NCI-H345 treated with DMSO at 0.1 percent for 48 hours (cell line): ENCODE data around the gene ATP1B1.

Experiments
- DNase-seq: peaks from one replicate; lab custom pipeline; 2025; ENCODE audit not compliant: unreplicated experiment; lab: John Stamatoyannopoulos, UW

The ATP1B1 gene

GRCh38 chr1:169106095-169106920 is at the start of gene ATP1B1:
Gene ATP1B1 (plus strand): TSS chr1:169106690. CDS start chr1:169106830, 140 bp downstream.
- peak; percentile 87 for DNase-seq

GRCh38 chr1:169059421-169059820 is 47.1 kb upstream of the ATP1B1 start:
- no peak for DNase-seq

GRCh38 chr1:169060043-169060722 is 46.3 kb upstream of the ATP1B1 start:
- no peak for DNase-seq

- DNase-seq = no peak
Measured at GRCh38 chr1:169060919-169061639, 45.4 kb upstream of the ATP1B1 start.

DNA sequence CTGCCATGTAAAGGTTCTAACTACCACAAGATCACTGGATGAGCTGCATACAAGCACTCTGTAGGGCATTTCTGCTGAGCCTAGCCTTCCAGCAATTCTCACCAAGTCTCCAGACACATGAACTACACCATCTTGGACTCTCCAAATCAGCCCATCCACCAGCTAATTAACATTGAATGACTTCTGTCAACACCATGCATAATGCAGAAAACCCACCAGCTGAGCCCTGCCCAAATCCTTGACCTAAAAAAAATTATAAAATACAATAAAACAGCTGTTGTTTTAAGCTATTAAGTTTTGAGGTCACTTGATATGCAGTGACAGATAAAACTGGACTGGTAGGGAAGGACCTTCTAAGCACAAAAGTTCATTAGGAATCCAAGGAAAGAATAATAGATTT is 44.3 kb upstream of the ATP1B1 start:
- DNase-seq = no peak

DNA sequence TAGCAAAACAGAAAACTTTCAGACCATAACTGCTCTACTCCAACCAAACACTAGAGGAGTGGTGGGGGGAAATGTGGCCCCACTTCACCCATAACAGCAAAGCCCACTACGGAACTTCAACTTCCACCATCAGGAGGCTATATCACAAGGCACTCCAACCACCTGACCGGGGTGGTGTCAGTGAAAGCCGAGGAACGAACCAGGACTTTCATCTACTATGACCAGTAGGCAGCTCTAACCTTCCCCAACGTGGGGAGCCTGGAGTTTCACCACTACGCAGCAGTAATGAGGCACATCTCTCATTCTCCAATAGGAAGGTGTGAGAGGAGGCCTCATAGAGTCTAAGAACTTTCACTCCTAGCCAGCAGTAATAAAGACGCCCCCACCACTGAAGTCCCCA is 42.4 kb upstream of the ATP1B1 start:
- DNase-seq = no peak

DNA sequence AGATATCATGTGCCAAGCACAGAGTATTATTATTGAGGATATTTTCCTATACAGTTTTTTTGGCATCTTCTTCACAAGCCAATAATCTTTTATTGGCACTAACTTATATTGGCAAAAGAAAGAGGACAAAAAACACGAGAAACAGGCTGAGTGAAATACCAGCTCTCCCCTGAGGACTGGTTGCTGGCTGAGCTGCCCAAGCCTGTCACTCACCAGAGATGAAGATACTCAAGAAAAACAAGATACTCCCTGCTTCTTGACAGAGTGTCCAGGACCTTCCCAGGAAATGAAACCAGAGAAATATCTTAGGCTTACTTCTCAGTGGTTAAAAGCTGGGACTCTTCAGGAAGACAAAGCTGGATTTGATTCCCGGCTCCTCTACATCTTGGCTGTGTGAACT is 35.9 kb upstream of the ATP1B1 start:
- DNase-seq = no peak

DNA sequence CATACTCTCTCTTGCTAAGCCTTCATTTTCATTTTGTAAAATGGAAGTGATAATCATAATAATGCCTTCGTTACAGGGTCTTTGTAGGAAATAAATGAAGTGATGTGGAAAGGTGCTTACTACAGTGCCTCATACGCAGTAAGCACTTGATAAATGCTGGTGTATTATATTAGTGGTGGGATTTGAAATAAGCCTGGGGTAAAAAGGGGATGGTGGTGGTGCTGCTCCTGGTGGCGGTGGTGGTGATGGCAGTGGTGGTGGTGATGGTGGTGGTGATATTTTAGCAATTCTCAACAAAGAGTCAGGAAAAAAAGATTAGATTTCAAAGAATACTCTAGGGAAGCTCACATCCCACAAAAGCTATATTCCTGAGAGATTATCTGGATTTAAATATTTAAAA is 35.5 kb upstream of the ATP1B1 start:
- DNase-seq = no peak

GRCh38 chr1:169072945-169073725 is 33.4 kb upstream of the ATP1B1 start:
- DNase-seq = no peak

- no peak for DNase-seq
Measured at GRCh38 chr1:169078163-169078883, 28.2 kb upstream of the ATP1B1 start.

- no peak for DNase-seq
Measured at GRCh38 chr1:169081503-169082123, 24.9 kb upstream of the ATP1B1 start.

GRCh38 chr1:169085911-169086310 is 20.6 kb upstream of the ATP1B1 start:
- DNase-seq = no peak

DNA sequence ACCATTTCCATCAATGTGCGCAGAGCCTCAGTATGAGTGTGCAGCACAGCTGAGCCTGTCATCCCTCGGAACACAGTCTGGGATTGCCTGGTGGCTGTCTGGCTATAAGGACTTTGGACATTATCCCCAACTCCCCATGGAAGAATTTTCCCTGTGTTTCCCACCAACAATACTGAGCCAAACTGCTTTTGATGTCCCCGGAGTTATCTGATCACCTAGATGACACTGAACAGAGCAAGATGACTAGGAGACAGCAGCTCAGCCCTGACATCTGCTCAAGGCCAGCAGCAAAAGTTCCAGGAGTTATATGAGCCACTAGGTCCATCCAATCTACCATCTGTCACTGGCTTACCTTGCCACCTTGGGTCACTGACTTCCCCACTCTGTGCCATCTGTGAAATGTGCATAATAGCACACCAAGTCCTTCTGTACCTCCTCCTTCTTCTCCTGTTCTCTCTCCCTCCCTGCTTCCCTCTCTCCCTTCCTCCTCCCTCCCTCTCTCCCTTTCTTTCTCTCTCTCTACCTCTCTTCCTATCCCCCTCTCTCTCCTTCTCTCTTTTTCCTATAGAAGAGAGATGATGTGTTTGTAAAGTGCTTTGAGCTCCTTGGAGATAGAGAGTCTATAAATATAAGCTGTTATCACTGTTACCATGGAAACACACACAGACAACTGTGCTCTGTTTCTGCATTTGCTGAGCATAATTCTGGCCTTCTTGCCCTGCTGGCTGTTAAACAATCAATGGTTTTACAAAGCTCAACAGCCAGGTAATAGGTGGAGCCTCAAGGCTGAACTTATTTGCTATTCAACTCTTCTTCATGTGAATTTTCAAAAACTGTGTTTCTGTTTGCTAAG is 19.7 kb upstream of the ATP1B1 start:
- no peak for DNase-seq

DNA sequence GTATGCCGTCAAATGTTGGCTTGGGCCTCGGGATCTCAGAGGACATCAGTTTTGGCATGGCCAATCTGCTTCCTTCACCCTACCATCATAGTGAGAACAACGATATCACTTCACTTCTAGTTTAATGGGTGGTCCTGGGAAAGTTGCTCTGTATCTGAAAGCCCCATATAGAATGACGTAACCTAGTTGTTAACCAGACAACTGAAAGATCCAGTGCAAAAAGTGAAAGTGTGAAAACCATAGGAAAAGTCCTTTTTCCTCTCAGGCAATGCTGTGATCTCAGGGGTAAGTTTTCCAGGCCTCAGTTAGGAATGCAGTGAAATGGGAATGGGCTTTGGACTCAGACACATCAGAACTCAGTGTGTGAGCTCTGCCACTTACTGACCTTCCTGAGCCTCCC is 18.6 kb upstream of the ATP1B1 start:
- no peak for DNase-seq

DNA sequence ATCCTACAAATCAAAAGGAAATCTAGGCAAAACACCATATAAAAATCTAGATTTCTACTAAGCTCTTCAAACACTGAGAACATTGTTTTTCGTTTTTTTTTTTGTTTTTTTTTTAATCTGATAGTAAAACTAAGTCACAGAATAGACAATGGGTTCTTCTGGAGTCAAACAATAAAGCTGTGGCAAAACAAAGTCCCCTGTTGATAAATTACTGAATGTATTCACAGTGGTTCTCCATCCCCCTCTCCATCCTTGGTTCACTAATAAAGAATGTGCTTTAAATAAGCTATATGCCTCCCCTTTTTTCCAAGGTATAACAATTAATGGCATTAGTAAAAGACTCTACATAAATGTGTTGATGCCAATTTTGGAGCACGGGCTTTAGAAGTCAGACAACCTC is 16.7 kb upstream of the ATP1B1 start:
- no peak for DNase-seq

GRCh38 chr1:169090308-169090899 is 16.1 kb upstream of the ATP1B1 start:
- no peak for DNase-seq

- DNase-seq = no peak
Measured at GRCh38 chr1:169090900-169091311, 15.6 kb upstream of the ATP1B1 start.

- no peak for DNase-seq
Measured at GRCh38 chr1:169091480-169091941, 15.0 kb upstream of the ATP1B1 start.

GRCh38 chr1:169092399-169092798 is 14.1 kb upstream of the ATP1B1 start:
- no peak for DNase-seq
